Choroid plexus epithelial cell (primary cell): ENCODE results near the gene PMS1.

Experiments used
- DNase-seq: peaks from one replicate; pipeline ENCODE4 v3.0.0-alpha.2; 2010; ENCODE audit warnings: low read depth
- H3K4me3 ChIP-seq: 2 replicates; pipeline ENCODE4 v1.5.1; 2011; ENCODE audit warnings: low read depth, mild to moderate bottlenecking, control low read depth, low read length, moderate library complexity
- CTCF ChIP-seq: conservative IDR thresholded peaks from 2 replicates; pipeline ENCODE4 v1.5.1; 2011; ENCODE audit warnings: low read depth, mild to moderate bottlenecking, control low read depth, inconsistent platforms, low read length, moderate library complexity

PMS1 gene

GRCh38 chr2:189818249-189819038, 34.2 kb downstream of the PMS1 start:
- DNase-seq, result no peak
- no peak for TF ChIP-seq CTCF
- H3K4me3 ChIP-seq, result no peak overlapping the region

GRCh38 chr2:189819297-189819704, 35.1 kb downstream of the PMS1 start:
- H3K4me3 ChIP-seq, result no peak overlapping the region
- no peak for TF ChIP-seq CTCF
- peak; percentile 54 for DNase-seq

GRCh38 chr2:189821953-189822748, 37.9 kb downstream of the PMS1 start:
- H3K4me3 ChIP-seq, result no peak overlapping the region
- DNase-seq, result peak; percentile 96
- TF ChIP-seq CTCF, result no peak

- H3K4me3 ChIP-seq, result no peak overlapping the region
- TF ChIP-seq CTCF, result no peak
- peak; percentile 55 for DNase-seq
Measured at GRCh38 chr2:189824694-189825396, 40.6 kb downstream of the PMS1 start.

- TF ChIP-seq CTCF, result no peak
- DNase-seq, result no peak
- H3K4me3 ChIP-seq, result no peak overlapping the region
Measured at GRCh38 chr2:189826039-189826438, 41.8 kb downstream of the PMS1 start.

GRCh38 chr2:189829102-189829833, 45.0 kb downstream of the PMS1 start:
- H3K4me3 ChIP-seq, result no peak overlapping the region
- no peak for TF ChIP-seq CTCF
- no peak for DNase-seq
